Karpas-422 (cell line): ENCODE data around the gene TMEM43. TPM values are rescaled to one million over a fixed set of nuclear protein-coding genes. Genes with fewer than 3 reads are reported as not detected.
"Not testable (repeated sequence)": the region's sequence is repeated elsewhere in the genome, so short reads cannot be mapped to it uniquely, and the experiment has no call there.

Experiments
- DNase-seq: peaks from one replicate; pipeline ENCODE4 v3.0.0-alpha.2; 2015
- H2AFZ ChIP-seq: fragments of 200-600 bp; sonication (generic); 2 replicates; pipeline ENCODE4 v1.6.1; 2014; ENCODE audit warnings: antibody characterized with exemption, low read length, mixed read lengths
- H3K27ac ChIP-seq: fragments of 200-600 bp; sonication (generic); 2 replicates; pipeline ENCODE4 v1.5.1; 2014; ENCODE audit warnings: mild to moderate bottlenecking, low read length, moderate library complexity
- H3K27me3 ChIP-seq: fragments of 200-600 bp; sonication (generic); 2 replicates; pipeline ENCODE4 v1.6.1; 2014; ENCODE audit warnings: low read length, mixed read lengths
- H3K36me3 ChIP-seq: fragments of 200-600 bp; sonication (generic); 2 replicates; pipeline ENCODE4 v1.6.1; 2014; ENCODE audit warnings: low read length, mixed read lengths; ENCODE audit not compliant: insufficient read depth
- H3K4me1 ChIP-seq: fragments of 200-600 bp; sonication (generic); 2 replicates; pipeline ENCODE4 v1.6.1; 2014; ENCODE audit warnings: mild to moderate bottlenecking, low read length, mixed read lengths
- H3K4me2 ChIP-seq: fragments of 200-600 bp; sonication (generic); 2 replicates; pipeline ENCODE4 v1.6.1; 2014; ENCODE audit warnings: low read length, low read depth, mild to moderate bottlenecking; ENCODE audit not compliant: poor library complexity, severe bottlenecking
- H3K4me3 ChIP-seq: fragments of 200-600 bp; sonication (generic); 2 replicates; pipeline ENCODE4 v1.5.1; 2014; ENCODE audit warnings: mild to moderate bottlenecking, antibody characterized with exemption, low read length, mixed read lengths
- H3K79me2 ChIP-seq: fragments of 200-600 bp; sonication (generic); 2 replicates; pipeline ENCODE4 v1.6.1; 2014; ENCODE audit warnings: mild to moderate bottlenecking, low read length, mixed read lengths
- H3K9ac ChIP-seq: fragments of 200-600 bp; sonication (generic); 2 replicates; pipeline ENCODE4 v1.6.0; 2014; ENCODE audit warnings: low read length
- H3K9me2 ChIP-seq: fragments of 200-600 bp; sonication (generic), shearing (Covaris generic); replicated peaks from 2 replicates; pipeline ENCODE4 v1.6.0; 2014; ENCODE audit warnings: mild to moderate bottlenecking, low read length, moderate library complexity; ENCODE audit not compliant: insufficient read depth
- H3K9me3 ChIP-seq: fragments of 300-700, 200-600 bp; sonication (generic); 2 replicates; pipeline ENCODE4 v1.6.1; 2014; ENCODE audit warnings: low read length, mixed read lengths
- H4K20me1 ChIP-seq: fragments of 200-600 bp; sonication (generic); 2 replicates; pipeline ENCODE4 v1.6.1; 2014; ENCODE audit warnings: mild to moderate bottlenecking, antibody characterized with exemption, low read length, low read depth; ENCODE audit not compliant: insufficient read depth
- total RNA-seq: library from RNA; depleted of rRNA; stranded (reverse); fragments of >200 nt; shearing (Covaris generic); gene quantifications from 2 replicates; pipeline ENCODE4 v1.2.3, GENCODE V29; 2014; ENCODE audit warnings: low replicate concordance; rRNA removed

Gene TMEM43, protein sequence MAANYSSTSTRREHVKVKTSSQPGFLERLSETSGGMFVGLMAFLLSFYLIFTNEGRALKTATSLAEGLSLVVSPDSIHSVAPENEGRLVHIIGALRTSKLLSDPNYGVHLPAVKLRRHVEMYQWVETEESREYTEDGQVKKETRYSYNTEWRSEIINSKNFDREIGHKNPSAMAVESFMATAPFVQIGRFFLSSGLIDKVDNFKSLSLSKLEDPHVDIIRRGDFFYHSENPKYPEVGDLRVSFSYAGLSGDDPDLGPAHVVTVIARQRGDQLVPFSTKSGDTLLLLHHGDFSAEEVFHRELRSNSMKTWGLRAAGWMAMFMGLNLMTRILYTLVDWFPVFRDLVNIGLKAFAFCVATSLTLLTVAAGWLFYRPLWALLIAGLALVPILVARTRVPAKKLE
- total RNA-seq: 28.4 and 31.9 TPM in 2 replicates

DNA sequence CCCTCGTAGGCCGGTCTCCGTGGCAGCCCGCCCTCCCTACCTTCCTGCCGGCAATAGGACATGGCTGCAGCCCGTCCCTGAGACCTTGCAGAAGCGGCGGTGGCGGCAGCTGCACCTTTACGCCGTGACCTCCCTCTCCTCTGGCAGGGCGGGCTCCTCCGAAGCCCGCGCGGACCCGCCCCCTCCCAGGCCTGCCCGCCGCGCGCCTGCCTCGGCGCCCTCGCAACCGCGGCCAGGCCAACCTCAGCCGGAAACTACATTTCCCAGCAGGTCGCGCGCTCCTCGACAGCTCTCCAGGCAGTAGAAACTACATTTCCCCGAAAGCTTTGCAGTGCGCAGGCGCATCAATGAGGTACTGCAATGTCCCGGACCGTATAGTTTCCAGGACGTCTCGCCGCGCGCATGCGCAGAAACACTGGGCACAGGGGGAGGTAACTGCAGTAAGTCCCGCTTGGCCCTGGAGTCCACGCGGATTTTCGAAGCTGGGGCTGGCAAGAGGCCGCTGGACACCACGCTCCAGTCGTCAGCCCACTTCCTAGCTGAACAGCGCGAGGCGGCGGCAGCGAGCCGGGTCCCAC, at the start of gene TMEM43, which contains the start of gene CHCHD4:
Gene TMEM43, plus strand, starts transcription at position 438 of the 578 bp plus-strand sequence. CDS start 142 bp downstream, outside the sequence.
Gene CHCHD4, minus strand, starts transcription at position 256 of the 578 bp plus-strand sequence. Its CDS starts 194 bp downstream, at position 62.
- Histone ChIP-seq H3K27me3 (no peaks in the 10 kb centered on the region), H3K27ac (peak within 1 kb of the TSS; percentile 71), H3K4me1 (peaks cover 28% of the 10 kb centered on the region), H2AFZ (peak within 1 kb of the TSS; percentile 94; the same call in 1 of the 2 replicates), H4K20me1 (peaks cover 8% of the 10 kb centered on the region; the same call in 1 of the 2 replicates), H3K4me2 (peak within 1 kb of the TSS; percentile 86), H3K9ac (peak within 1 kb of the TSS; percentile 89), H3K4me3 (peak within 1 kb of the TSS; percentile 87), H3K9me3 (no peaks in the 10 kb centered on the region), H3K79me2 (peaks cover 87% of the 10 kb centered on the region), H3K9me2 (no peaks in the 10 kb centered on the region), H3K36me3 (peaks cover 25% of the 10 kb centered on the region)
- DNase-seq: peak; percentile 99

DNA sequence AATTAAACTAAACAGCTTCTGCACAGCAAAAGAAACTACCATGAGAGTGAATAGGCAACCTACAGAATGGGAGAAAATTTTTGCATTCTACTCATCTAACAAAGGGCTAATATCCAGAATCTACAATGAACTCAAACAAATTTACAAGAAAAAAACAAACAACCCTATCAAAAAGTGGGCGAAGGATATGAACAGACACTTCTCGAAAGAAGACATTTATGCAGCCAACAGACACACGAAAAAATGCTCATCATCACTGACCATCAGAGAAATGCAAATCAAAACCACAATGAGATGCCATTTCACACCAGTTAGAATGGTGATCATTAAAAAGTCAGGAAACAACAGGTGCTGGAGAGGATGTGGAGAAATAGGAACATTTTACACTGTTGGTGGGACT, 49.6 kb upstream of the TMEM43 start:
- not testable (repeated sequence) for H3K36me3 ChIP-seq, H3K4me3 ChIP-seq, H2AFZ ChIP-seq, H3K27ac ChIP-seq, H4K20me1 ChIP-seq, H3K9me3 ChIP-seq, H3K27me3 ChIP-seq, H3K9ac ChIP-seq, H3K4me2 ChIP-seq, H3K4me1 ChIP-seq, DNase-seq, H3K79me2 ChIP-seq, H3K9me2 ChIP-seq

GRCh38 chr3:14077310-14077709, 47.5 kb upstream of the TMEM43 start:
- Histone ChIP-seq H3K9ac (no peak overlapping the region), H3K36me3 (no peaks in the 10 kb centered on the region), H3K4me3 (no peak overlapping the region), H3K9me3 (no peaks in the 10 kb centered on the region), H3K27me3 (no peaks in the 10 kb centered on the region), H3K4me1 (no peaks in the 10 kb centered on the region), H4K20me1 (no peaks in the 10 kb centered on the region), H3K4me2 (no peak overlapping the region), H3K9me2 (no peaks in the 10 kb centered on the region), H3K79me2 (no peaks in the 10 kb centered on the region), H2AFZ (no peak overlapping the region), H3K27ac (no peak overlapping the region)
- no peak for DNase-seq

- Histone ChIP-seq H3K4me3 (no peak overlapping the region), H3K9me2 (no peaks in the 10 kb centered on the region), H3K36me3 (no peaks in the 10 kb centered on the region), H2AFZ (no peak overlapping the region), H3K4me1 (no peaks in the 10 kb centered on the region), H4K20me1 (no peaks in the 10 kb centered on the region), H3K9ac (no peak overlapping the region), H3K4me2 (no peak overlapping the region), H3K27me3 (no peaks in the 10 kb centered on the region), H3K79me2 (no peaks in the 10 kb centered on the region), H3K27ac (no peak overlapping the region), H3K9me3 (no peaks in the 10 kb centered on the region)
- no peak for DNase-seq
Measured at GRCh38 chr3:14082108-14082657, 42.7 kb upstream of the TMEM43 start.

DNA sequence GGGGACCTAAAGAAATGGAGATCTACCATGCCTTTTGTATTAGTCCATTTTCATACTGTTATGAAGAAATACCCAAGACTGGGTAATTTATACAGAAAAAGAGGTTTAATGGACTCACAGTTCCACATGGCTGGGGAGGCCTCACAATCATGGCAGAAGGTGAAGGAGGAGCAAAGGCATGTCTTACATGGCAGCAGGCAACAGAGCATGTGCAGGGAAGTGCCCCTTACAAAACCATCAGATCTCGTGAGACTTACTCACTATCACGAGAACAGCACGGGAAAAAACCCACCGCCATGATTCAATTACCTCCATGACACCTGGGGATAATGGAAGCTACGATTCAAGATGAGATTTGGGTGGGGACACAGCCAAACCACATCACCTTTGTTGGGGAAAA, 37.4 kb upstream of the TMEM43 start:
- not testable (repeated sequence) for H3K9me2 ChIP-seq, DNase-seq, H4K20me1 ChIP-seq, H3K36me3 ChIP-seq, H2AFZ ChIP-seq, H3K79me2 ChIP-seq, H3K27ac ChIP-seq, H3K9me3 ChIP-seq, H3K27me3 ChIP-seq, H3K4me1 ChIP-seq, H3K4me2 ChIP-seq, H3K4me3 ChIP-seq, H3K9ac ChIP-seq

DNA sequence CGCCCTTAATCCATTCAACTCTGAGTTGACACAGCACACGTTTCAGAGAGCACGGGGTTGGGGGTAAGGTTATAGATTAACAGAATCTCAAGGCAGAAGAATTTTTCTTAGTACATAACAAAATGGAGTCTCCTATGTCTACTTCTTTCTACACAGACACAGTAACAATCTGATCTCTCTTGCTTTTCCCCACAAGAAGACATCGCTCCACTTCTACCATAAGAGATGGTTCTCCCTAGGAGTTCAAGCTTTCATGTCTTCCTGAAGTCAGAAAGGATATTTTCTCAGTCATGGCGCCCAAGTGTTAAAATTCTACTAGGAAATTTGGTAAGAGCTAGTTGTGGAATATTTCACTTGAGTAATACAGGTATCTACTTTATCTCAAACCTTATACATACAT, 32.9 kb upstream of the TMEM43 start:
- not testable (repeated sequence) for H2AFZ ChIP-seq, H3K9me3 ChIP-seq, H3K79me2 ChIP-seq, H3K9me2 ChIP-seq, H3K4me3 ChIP-seq, H4K20me1 ChIP-seq, H3K27me3 ChIP-seq, DNase-seq, H3K27ac ChIP-seq, H3K4me2 ChIP-seq, H3K4me1 ChIP-seq, H3K9ac ChIP-seq, H3K36me3 ChIP-seq

- Histone ChIP-seq H3K4me3 (no peak overlapping the region), H3K4me2 (no peak overlapping the region), H3K36me3 (no peaks in the 10 kb centered on the region)
Measured at GRCh38 chr3:14092464-14092863, 32.4 kb upstream of the TMEM43 start.

DNA sequence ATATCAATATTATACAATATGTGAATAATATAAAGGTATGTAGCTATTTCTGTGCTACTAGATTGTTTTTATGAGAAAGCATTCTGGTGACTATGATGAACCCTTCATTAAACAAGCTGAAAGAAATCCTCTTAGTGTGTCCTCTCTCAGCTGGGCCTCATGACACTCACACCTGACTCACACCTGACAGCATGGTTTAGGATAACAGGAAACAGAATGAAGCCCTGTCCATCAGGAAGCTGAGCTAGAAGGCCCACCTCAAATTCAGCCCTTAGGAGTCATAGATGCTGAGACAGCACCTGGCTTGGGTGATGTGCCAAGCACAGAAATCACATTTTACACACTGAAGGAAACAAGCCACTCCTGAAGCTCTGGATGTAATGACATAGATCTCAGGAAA, 31.0 kb upstream of the TMEM43 start:
- no peaks in the 10 kb centered on the region for H3K79me2 ChIP-seq
- no peak overlapping the region for H3K4me2 ChIP-seq
- no peak overlapping the region for H2AFZ ChIP-seq
- no peak overlapping the region for H3K9ac ChIP-seq
- no peaks in the 10 kb centered on the region for H3K9me3 ChIP-seq
- no peaks in the 10 kb centered on the region for H3K27me3 ChIP-seq
- no peaks in the 10 kb centered on the region for H3K4me1 ChIP-seq
- H3K4me3 ChIP-seq: no peak overlapping the region
- no peaks in the 10 kb centered on the region for H3K9me2 ChIP-seq
- no peak for DNase-seq
- H3K27ac ChIP-seq: no peak overlapping the region
- no peaks in the 10 kb centered on the region for H3K36me3 ChIP-seq
- no peaks in the 10 kb centered on the region for H4K20me1 ChIP-seq

More at GRCh38 chr3:14092464-14092863, 32.4 kb upstream of the TMEM43 start:
- no peak for DNase-seq
- no peaks in the 10 kb centered on the region for H3K27me3 ChIP-seq
- H3K4me1 ChIP-seq: no peaks in the 10 kb centered on the region
- no peaks in the 10 kb centered on the region for H4K20me1 ChIP-seq
- no peaks in the 10 kb centered on the region; the same call in 1 of the 2 replicates for H3K9me3 ChIP-seq
- H3K27ac ChIP-seq: no peak overlapping the region
- no peak overlapping the region for H3K9ac ChIP-seq
- H3K79me2 ChIP-seq: no peaks in the 10 kb centered on the region
- H3K9me2 ChIP-seq: no peaks in the 10 kb centered on the region
- H2AFZ ChIP-seq: no peak overlapping the region
